ENCODE data around the gene PUDP.
"Not testable (repeated sequence)": the region's sequence is repeated elsewhere in the genome, so short reads cannot be mapped to it uniquely, and the experiment has no call there.

Gene PUDP

GRCh38 chrX:7074148-7074907, 73.6 kb downstream of the PUDP start:
- no peak for DNase-seq (ENCODE audit: low read depth in 2 of 2)

DNA sequence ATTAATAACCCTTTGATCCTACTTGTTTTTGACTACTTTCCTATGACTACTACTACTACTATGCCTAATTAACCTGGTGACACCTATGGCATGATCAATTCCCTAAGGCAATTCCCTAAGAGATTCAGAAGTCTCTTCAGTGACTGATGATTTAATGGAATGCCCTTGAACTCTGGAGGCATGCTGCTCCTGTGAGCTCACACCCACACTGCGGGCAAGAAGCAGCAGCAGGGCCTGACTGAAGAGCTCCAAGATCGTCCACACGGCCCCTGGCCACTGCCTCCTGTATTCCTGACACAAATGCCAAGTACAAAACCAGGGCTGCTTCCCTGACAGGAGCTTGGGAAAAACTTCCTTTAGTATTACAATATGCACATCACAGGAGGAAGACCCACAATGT, 74.6 kb downstream of the PUDP start:
- no peak for DNase-seq (ENCODE audit: low read depth in 2 of 2)

DNA sequence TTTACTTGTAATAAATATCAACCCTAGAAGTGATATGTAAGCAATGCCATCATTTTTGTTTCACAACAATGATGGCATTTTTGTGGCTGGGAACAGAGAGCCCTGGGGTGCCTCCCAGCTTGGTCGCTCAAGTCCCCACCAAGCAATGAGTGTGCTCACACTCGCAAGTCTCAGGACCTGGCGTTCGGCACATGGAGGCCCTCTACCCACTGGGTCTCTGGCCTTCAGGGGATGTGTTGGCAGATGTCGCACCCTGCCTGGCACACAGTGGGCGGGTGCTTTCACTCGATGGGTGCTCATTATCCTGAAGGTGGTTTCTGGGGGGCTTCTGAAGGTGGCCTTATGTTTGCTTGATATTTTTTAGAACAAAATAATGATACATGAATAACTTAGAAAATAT, 75.1 kb downstream of the PUDP start:
- no peak for DNase-seq (ENCODE audit: low read depth in 2 of 2)

GRCh38 chrX:7071390-7071789, 76.6 kb downstream of the PUDP start:
- no peak for DNase-seq (ENCODE audit: low read depth in 2 of 2)

DNA sequence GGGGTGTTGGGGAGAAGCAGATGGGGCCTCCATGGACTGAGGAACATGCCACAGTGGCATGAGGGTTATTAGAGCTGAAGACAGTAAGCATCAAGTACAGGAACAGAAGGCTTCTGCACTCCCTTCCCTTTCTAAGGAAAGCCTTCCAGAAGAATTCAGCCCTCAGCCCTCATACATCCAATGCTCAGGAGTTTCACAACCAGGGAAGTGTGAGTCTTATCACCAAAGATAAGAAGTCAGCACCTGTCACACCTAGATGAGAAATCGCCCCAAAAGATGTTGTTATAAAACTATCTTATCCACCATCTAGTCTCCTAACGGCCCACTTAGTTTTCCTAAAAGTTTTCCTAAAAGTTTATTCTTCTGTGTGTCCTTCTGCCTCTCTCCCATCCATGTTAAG, 78.4 kb downstream of the PUDP start:
- DNase-seq (ENCODE audit: low read depth in 2 of 2), result no peak

GRCh38 chrX:7068939-7069367, 79.0 kb downstream of the PUDP start:
- DNase-seq (ENCODE audit: low read depth in 2 of 2), result no peak

- DNase-seq (ENCODE audit: low read depth in 2 of 2), result no peak
Measured at GRCh38 chrX:7067256-7067655, 80.7 kb downstream of the PUDP start.

GRCh38 chrX:7065473-7065872, 82.5 kb downstream of the PUDP start:
- no peak for DNase-seq (ENCODE audit: low read depth in 2 of 2)

GRCh38 chrX:7062903-7063302, 85.0 kb downstream of the PUDP start:
- DNase-seq (ENCODE audit: low read depth in 2 of 2), result no peak

DNA sequence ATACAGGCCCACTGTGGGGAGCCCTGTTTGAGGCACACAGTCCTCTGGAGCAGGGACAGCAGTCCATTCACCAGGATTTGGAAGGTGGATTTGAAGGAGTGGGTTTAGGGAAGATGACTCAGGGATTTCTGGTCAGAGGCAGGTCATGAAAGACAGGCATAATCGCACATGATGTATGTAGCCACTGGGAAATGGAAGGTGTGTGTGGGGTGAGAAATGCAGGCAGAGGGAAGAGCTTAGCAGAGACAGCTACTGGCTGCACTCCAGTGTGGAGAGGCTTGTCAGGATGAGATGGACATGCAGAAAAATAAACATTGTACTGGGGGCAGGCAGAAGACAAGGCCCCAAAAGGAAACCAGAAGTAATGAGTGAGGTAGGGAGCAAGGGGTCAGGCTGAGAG, 85.7 kb downstream of the PUDP start:
- no peak for DNase-seq (ENCODE audit: low read depth in 2 of 2)

GRCh38 chrX:7061429-7061828, 86.5 kb downstream of the PUDP start:
- DNase-seq (ENCODE audit: low read depth in 2 of 2), result no peak

DNA sequence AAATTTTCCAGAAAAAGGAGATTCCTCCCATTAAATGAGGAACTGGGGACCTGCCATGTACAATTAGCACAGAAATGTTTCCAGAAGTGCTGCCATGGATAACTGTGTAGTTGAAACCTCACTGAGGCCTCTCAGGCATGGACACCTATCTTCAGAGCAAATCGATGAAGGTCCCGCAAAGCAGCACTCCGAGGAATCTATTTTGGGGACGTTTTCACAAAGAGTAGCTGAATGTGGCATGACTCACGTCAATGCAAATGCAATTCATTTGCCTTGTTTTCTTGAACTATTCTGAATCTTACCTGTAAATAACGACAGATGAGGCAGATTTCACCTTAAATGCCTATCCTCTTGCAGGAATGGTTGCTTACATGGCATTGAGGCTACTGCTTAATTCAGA, 87.5 kb downstream of the PUDP start:
- no peak for DNase-seq (ENCODE audit: low read depth in 2 of 2)

- no peak for DNase-seq (ENCODE audit: low read depth in 2 of 2)
Measured at GRCh38 chrX:7059859-7060258, 88.1 kb downstream of the PUDP start.

DNA sequence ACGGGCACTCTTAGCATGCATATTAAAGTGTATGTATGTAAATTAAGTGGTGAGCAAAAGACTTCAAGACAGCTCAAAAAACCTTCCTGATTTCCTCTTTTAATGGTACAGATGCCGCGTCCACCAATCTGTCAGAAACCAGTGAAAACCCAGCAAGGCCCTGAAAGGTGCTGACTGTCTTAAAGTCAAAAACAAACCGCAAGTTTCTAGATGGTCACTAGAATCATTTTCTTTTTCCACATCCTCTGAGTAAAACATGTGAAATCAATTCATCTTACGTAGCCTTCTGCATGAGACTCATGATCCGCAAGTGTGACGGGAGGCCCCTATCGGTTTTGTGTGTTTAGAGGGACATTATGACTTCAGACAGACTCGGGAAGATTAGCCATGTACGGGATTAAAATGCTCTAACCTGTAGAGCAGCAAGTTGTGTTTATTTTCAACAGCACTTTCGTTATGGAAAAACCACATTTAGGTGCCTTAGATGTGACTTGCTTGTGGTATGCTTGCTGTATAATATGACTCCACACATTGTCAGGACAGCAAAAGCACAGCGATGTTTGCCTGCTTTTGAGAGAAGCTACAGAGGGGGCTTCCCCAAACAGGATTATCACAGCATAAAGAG, 88.6 kb downstream of the PUDP start:
- DNase-seq (ENCODE audit: low read depth in 2 of 2), result no peak

DNA sequence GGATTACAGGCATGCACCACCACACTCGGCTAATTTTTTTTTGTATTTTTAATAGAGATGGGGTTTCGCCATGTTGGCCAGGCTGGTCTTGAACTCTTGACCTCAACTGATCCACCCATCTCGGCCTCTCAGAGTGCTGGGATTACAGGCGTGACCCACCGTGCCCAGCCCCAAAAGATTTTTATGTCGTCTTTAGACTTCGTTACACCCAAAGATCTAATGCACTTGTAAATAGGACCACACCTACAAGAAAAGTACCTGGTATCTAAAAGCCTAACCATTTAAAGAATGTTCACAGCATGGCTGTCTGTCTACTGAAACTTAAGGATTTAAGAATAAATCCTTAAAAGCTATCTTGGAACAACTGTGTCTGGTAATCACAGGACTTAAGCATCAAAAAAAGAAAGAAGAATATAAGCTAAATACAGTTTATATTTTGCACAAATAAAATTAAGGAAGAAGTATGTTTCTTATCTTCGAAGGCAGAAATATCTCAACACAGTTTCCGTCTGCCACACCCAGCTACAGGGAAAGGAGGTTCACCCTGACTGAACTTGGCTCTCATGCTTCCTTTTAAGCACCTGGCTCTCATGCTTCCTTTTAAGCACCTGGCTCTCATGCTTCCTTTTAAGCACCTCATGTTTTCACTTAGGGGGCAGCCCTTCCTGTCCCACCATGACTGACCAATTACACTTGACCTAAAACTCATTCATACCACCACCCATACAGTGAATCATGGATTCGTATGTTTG, 92.4 kb downstream of the PUDP start:
- no peak for DNase-seq (ENCODE audit: low read depth in 2 of 2)

DNA sequence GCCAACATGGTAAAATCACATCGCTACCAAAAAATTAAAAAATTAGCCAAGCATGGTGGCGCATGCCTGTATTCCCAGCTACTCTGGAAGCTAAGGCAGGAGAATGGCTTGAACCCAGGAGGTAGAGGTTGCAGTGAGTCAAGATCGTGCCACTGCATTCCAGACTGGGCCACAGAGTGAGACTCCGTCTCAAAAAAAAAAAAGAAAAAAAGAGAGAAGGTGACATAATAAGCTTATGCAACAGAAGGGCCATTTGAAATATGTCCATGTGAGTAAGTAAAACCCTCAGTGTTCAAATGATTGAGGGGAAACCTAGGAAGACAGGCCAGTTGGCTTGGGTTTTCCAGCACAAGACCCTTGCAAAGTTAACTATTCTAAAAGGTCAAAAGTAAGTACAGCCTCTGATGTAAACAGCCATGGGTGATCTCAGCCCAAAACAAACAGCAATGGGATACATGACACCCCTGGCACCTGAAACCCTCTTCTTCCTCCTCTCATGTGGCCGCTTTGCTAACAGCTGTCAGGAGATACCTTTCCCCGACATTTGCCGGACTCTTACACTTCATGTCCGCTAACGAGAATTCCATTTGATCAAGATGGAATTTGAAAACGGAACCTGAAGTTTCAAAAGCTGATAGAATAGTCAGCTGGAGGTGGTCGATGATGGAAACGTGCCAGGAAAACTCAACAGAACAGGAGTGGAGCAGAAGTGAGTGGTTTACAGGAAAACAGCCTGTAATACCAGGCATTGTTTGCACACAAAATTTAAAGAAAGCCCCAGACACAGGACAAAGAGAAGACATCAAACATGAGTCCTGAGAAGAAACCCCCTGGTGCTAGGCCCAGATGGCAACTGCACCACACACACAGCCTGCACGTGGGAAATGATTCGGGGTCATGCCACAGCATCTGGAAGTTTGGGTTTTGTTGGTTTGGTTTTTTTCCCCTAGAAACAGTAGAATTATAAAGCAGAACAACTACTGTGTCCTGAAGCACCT, 93.4 kb downstream of the PUDP start:
- DNase-seq (ENCODE audit: low read depth in 2 of 2), result no peak

DNA sequence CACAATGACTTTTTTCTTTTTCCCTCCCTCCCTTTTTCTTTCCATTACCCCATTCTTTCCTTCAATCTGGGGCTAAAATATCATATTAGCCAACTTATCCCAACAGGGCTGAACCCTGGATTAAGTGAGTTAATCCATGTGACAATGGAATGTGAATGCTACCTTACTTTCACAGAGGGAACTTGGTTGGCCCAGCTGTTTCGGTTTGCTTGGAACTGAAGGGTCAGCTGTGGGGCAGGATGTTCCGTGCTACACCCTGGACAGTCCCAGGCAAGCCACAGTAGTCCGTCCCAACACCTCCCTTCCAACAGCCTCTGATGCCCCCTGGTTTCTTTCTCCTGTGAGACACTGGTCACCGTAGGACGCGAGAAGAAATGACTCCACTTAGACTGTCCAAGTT, 95.4 kb downstream of the PUDP start:
- no peak for DNase-seq (ENCODE audit: low read depth in 2 of 2)

DNA sequence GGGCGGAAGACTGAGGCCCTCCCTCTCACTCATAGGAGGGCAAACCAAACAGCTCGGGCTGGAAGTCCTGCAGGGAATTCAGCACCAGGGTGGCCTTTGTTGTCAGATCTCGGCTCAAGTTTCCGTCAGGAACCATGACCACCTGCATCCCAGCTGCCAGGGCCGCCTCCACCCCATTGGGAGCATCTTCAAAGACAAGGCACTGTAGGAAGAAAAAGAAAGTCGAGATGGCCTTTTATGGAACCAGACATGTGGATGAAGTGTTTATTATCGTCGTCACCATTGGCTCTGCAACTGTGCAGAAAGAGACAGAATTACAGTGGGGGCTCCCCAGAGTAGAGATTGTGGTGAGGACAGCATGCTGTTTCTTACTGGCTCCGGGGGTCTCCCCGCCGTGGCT, 97.7 kb downstream of the PUDP start:
- DNase-seq (ENCODE audit: low read depth in 2 of 2), result no peak

GRCh38 chrX:7047951-7048350, 100.0 kb downstream of the PUDP start:
- DNase-seq (ENCODE audit: low read depth in 2 of 2), result no peak

DNA sequence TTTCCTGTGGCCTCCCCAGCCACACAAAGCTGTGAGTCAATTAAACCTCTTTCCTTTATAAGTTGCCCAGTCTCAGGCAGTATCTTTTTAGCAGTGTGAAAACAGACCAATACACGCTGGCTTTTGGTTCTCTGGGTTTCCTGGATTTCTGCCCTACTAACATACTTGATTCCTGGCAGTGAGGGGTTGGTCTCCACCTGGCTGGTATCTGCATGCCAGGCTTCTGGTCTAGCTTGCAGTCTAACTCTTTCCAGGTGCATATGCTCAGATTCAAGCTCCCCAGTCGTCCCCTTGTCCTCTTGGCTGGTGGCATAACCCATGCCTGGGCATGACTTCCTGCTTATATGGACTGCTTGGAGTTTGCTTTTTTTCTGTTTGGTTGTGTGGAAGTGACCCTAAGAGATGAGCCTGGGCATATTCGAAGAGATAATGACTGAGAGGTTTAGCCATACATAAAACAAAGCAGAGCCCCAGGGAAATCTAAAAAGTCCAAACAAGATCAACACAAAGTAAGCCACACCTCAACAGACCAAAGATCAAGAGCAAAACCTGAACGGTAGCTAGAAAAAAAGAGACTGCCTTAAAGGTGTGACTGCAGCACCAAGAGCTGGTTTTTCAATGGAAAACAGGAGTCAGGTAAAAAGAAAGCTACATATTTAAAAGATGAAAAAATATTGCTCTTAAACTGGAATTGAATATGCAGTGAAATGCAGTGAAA, 102.6 kb downstream of the PUDP start:
- no peak for DNase-seq (ENCODE audit: low read depth in 2 of 2)

DNA sequence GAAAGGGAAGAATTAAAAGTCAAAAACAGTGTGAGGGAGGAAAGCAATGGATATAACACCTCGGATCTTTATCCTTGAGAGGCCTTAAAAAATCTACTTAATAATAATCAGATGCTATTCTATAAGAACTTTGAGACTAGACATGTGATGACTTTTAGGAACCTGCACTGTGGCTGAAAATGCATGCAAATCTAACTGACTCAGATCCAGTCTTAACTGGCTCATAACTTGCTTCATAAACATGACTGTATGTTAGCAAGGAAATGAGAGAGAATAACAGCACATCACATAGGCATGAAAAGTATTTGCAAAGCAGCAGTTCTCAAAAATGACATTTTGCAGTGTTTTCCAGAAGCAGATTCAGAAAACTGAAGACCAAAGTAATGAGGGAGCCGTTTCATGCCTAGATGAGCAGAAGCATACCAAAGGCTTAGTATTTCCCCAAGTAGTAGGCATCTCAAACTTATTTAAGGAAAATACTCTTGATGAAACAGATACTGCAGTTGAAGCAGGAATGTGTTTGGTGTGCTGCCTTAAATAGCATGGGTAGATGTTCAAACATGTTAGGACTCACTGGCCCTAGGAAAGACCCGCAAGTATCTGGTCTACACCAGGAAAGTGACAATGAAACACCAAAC, 104.0 kb downstream of the PUDP start:
- DNase-seq (ENCODE audit: low read depth in 2 of 2), result not testable (repeated sequence)

All from activated CD8-positive, alpha-beta memory T cell treated with anti-CD3 and anti-CD28 coated beads for 4 hours (primary cell).